H1 (cell line): ENCODE data around the gene ARHGAP32. TPM values are rescaled to one million over a fixed set of nuclear protein-coding genes. Genes with fewer than 3 reads are reported as not detected.
"Not testable (repeated sequence)": the region's sequence is repeated elsewhere in the genome, so short reads cannot be mapped to it uniquely, and the experiment has no call there.

Experiments
- CTCF ChIA-PET: fragments of 300-600 bp; sonication (Branson Sonifier 250); formaldehyde crosslinking; loops from one replicate; lab custom pipeline; 2021; ENCODE audit not compliant: partially characterized antibody; lab: Charles Lee
- POLR2A ChIA-PET: fragments of 300-600 bp; sonication (Branson Sonifier 250); formaldehyde crosslinking; loops from one replicate; lab custom pipeline; 2021; ENCODE audit warnings: inconsistent platforms; ENCODE audit not compliant: partially characterized antibody; lab: Charles Lee
- DNase-seq, 2 experiments: peaks; one replicate each; pipeline versions ENCODE4 v3.0.0 to v3.0.0-alpha.2; 2010 to 2022; ENCODE audit warnings: low spot score in 2 of 2, low read depth in 1 of 2, mixed read lengths in 1 of 2
- FAIRE-seq: peaks from 2 replicates; lab custom pipeline; 2011; peaks lifted over from hg19 to GRCh38; lab: Jason Lieb, UNC
- H2AFZ ChIP-seq: 2 replicates; pipeline ENCODE4 v1.8.1; 2012; ENCODE audit warnings: low read length, inconsistent platforms
- H2AK5ac ChIP-seq: 2 replicates; pipeline ENCODE4 v1.6.1; 2013; ENCODE audit warnings: low read depth, low read length
- H2BK120ac ChIP-seq: replicated peaks from 2 replicates; pipeline ENCODE3; 2013; ENCODE audit warnings: low read depth, low read length, inconsistent platforms
- H2BK12ac ChIP-seq: 2 replicates; pipeline ENCODE4 v1.6.1; 2013; ENCODE audit warnings: low read depth, low read length
- H2BK15ac ChIP-seq: 2 replicates; pipeline ENCODE4 v1.6.1; 2013; ENCODE audit warnings: low read length
- H2BK20ac ChIP-seq: 2 replicates; pipeline ENCODE4 v1.6.1; 2013; ENCODE audit warnings: low read length
- H2BK5ac ChIP-seq: 2 replicates; pipeline ENCODE4 v1.6.1; 2013; ENCODE audit warnings: low read depth, low read length
- H3K14ac ChIP-seq: 2 replicates; pipeline ENCODE4 v1.6.1; 2013; ENCODE audit warnings: inconsistent platforms; ENCODE audit not compliant: insufficient read length
- H3K18ac ChIP-seq: 2 replicates; pipeline ENCODE4 v1.6.1; 2013; ENCODE audit warnings: low read length; ENCODE audit errors: extremely low read depth
- H3K23ac ChIP-seq: 2 replicates; pipeline ENCODE4 v1.6.1; 2013; ENCODE audit warnings: inconsistent platforms; ENCODE audit not compliant: insufficient read length
- H3K23me2 ChIP-seq: 2 replicates; pipeline ENCODE4 v1.6.1; 2013; ENCODE audit warnings: low read depth, low read length
- H3K27ac ChIP-seq: 2 replicates; pipeline ENCODE4 v1.6.1; 2011; ENCODE audit warnings: low read depth, low read length, inconsistent platforms
- H3K27me3 ChIP-seq, 4 experiments: replicated peaks in 1 of 4; 1 replicate in 1 of 4; 2 replicates in 3 of 4; pipeline versions ENCODE4 v1.6.1 to v1.8.1; 2011 to 2013; ENCODE audit warnings: low read length in 3 of 4, mild to moderate bottlenecking in 3 of 4, inconsistent platforms in 2 of 4, mixed read lengths in 2 of 4, moderate library complexity in 1 of 4; ENCODE audit not compliant: control insufficient read depth in 3 of 4, insufficient read depth in 3 of 4; ENCODE audit errors: extremely low read depth in 1 of 4
- H3K36me3 ChIP-seq, 4 experiments: 2 replicates each; pipeline versions ENCODE4 v1.6.1 to v1.8.1; 2011 to 2013; ENCODE audit warnings: mild to moderate bottlenecking in 4 of 4, low read length in 3 of 4, moderate library complexity in 2 of 4, control low read depth in 1 of 4, inconsistent platforms in 1 of 4; ENCODE audit not compliant: insufficient read depth in 4 of 4, control insufficient read depth in 2 of 4
- H3K4ac ChIP-seq: replicated peaks from 2 replicates; pipeline ENCODE3; 2013; ENCODE audit warnings: low read length, low read depth, mixed read lengths, inconsistent platforms; ENCODE audit not compliant: insufficient read length
- H3K4me1 ChIP-seq, 4 experiments: replicated peaks in 1 of 4; 1 replicate in 1 of 4; 2 replicates in 3 of 4; pipeline versions ENCODE4 v1.6.1 to v1.8.1; 2011 to 2013; ENCODE audit warnings: low read length in 3 of 4, inconsistent platforms in 2 of 4, mixed read lengths in 1 of 4; ENCODE audit not compliant: insufficient read depth in 4 of 4, control insufficient read depth in 3 of 4
- H3K4me2 ChIP-seq, 2 experiments: 2 replicates each; pipeline versions ENCODE4 v1.6.1 to v1.8.1; 2011 to 2013; ENCODE audit warnings: low read depth in 2 of 2, low read length in 2 of 2, control low read depth in 1 of 2, inconsistent platforms in 1 of 2, mild to moderate bottlenecking in 1 of 2; ENCODE audit not compliant: insufficient read depth in 1 of 2
- H3K4me3 ChIP-seq, 4 experiments: fragments of 200-600, 300-600 bp in 1 of 4; sonication (generic), shearing (Covaris generic), sonication (Bioruptor Twin) in 1 of 4; 2 replicates each; pipeline versions ENCODE4 v1.5.1 to v1.8.1; 2011 to 2016; ENCODE audit warnings: low read length in 4 of 4, low read depth in 3 of 4, control low read depth in 2 of 4, inconsistent platforms in 2 of 4, mild to moderate bottlenecking in 2 of 4, mixed read lengths in 1 of 4, moderate library complexity in 1 of 4; ENCODE audit not compliant: insufficient read depth in 2 of 4; ENCODE audit errors: extremely low read depth in 1 of 4
- H3K56ac ChIP-seq: replicated peaks from 2 replicates; pipeline ENCODE3; 2013; ENCODE audit warnings: low read depth, mild to moderate bottlenecking, mixed read lengths, low read length, inconsistent platforms; ENCODE audit not compliant: insufficient read length
- H3K79me1 ChIP-seq: 2 replicates; pipeline ENCODE4 v1.6.1; 2013; ENCODE audit warnings: low read depth, low read length, control low read depth
- H3K79me2 ChIP-seq, 2 experiments: 2 replicates each; pipeline versions ENCODE4 v1.6.1 to v1.8.1; 2012 to 2013; ENCODE audit warnings: low read length in 2 of 2, mild to moderate bottlenecking in 2 of 2, inconsistent platforms in 1 of 2; ENCODE audit not compliant: insufficient read depth in 2 of 2, control insufficient read depth in 1 of 2
- H3K9ac ChIP-seq, 4 experiments: replicated peaks in 1 of 4; 1 replicate in 1 of 4; 2 replicates in 3 of 4; pipeline versions ENCODE4 v1.6.1 to v1.8.1; 2011 to 2013; ENCODE audit warnings: low read depth in 3 of 4, low read length in 3 of 4, control low read depth in 2 of 4, mild to moderate bottlenecking in 2 of 4, moderate library complexity in 2 of 4, inconsistent platforms in 1 of 4; ENCODE audit errors: extremely low read depth in 1 of 4
- H3K9me3 ChIP-seq, 2 experiments: 2 replicates each; pipeline versions ENCODE4 v1.6.1 to v1.8.1; 2012 to 2013; ENCODE audit warnings: mild to moderate bottlenecking in 2 of 2, moderate library complexity in 2 of 2, control low read depth in 1 of 2, inconsistent platforms in 1 of 2, low read depth in 1 of 2, low read length in 1 of 2, mixed read lengths in 1 of 2; ENCODE audit not compliant: insufficient read depth in 2 of 2
- H4K20me1 ChIP-seq, 2 experiments: replicated peaks in 1 of 2; 2 replicates each; pipeline versions ENCODE3 to v1.8.1; 2011 to 2013; ENCODE audit warnings: inconsistent platforms in 2 of 2, low read length in 2 of 2, mild to moderate bottlenecking in 1 of 2; ENCODE audit not compliant: insufficient read depth in 2 of 2, control insufficient read depth in 1 of 2
- H4K5ac ChIP-seq: 2 replicates; pipeline ENCODE4 v1.6.1; 2013; ENCODE audit warnings: low read length, low read depth, mixed read lengths, inconsistent platforms; ENCODE audit not compliant: insufficient read length
- H4K8ac ChIP-seq: 2 replicates; pipeline ENCODE4 v1.8.0; 2013; ENCODE audit warnings: mild to moderate bottlenecking, moderate library complexity, low read length, inconsistent platforms; ENCODE audit not compliant: insufficient read depth; ENCODE audit errors: extremely low read depth
- H4K91ac ChIP-seq: replicated peaks from 2 replicates; pipeline ENCODE3; 2013; ENCODE audit warnings: low read length, mixed read lengths, inconsistent platforms; ENCODE audit not compliant: insufficient read length
- WGBS, 2 experiments: shearing (Covaris generic) in 1 of 2; methylation state at CpG; one replicate each; pipeline versions ENCODE4 v1.1.6 to v1.1.7; 2013 to 2015; ENCODE audit warnings: low lambda C conversion rate in 2 of 2, mixed read lengths in 2 of 2, inconsistent platforms in 1 of 2, low coverage in 1 of 2, missing lambda C conversion rate in 1 of 2; ENCODE audit not compliant: insufficient replicate concordance in 2 of 2, insufficient coverage in 1 of 2, insufficient read length in 1 of 2; ENCODE audit errors: extremely low coverage in 1 of 2, missing lambda C conversion rate in 1 of 2; 5-methylcytosine and 5-hydroxymethylcytosine counted together
- polyA plus RNA-seq, 7 experiments: library from polyadenylated mRNA; depleted of rRNA in 3 of 7; stranded (reverse) in 5 of 7; unstranded in 2 of 7; fragments of >200 nt in 5 of 7; fragments of 200-250 nt in 2 of 7; gene quantifications; 1 replicate in 5 of 7; 2 replicates in 1 of 7; 4 replicates in 1 of 7; pipeline versions ENCODE4 v1.2.1 to v1.2.3, GENCODE V29; 2011 to 2013; ENCODE audit warnings: missing spikeins in 2 of 7, mixed read lengths in 2 of 7
- total RNA-seq: library from RNA; stranded (reverse); fragmentation: NEBNext Ultra II Directional; extraction: Animal tissue kit (Norgen Biotek cat#: 25700); gene quantifications from 2 replicates; pipeline ENCODE4 v1.2.1, GENCODE V29; 2021

ARHGAP32 gene
- total and polyA plus RNA-seq, 2 of the 8 experiments (the other 6 are each of a cell fraction or from before 2014, with no cell fraction given) = 13.7 to 30.0 TPM

DNA sequence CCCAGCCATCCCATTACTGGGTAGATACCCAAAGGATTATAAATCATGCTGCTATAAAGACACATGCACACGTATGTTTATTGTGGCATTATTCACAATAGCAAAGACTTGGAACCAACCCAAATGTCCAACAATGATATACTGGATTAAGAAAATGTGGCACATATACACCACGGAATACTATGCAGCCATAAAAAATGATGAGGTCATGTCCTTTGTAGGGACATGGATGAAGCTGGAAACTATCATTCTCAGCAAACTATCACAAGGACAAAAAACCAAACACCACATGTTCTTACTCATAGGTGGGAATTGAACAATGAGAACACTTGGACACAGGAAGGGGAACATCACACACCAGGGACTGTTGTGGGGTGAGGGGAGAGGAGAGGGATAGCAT lies 7.0 kb downstream of the ARHGAP32 start:
- H2BK20ac ChIP-seq, H2BK120ac ChIP-seq, H3K79me1 ChIP-seq, H3K23me2 ChIP-seq, H3K56ac ChIP-seq, H3K36me3 ChIP-seq, DNase-seq, H4K20me1 ChIP-seq, H2AFZ ChIP-seq, H3K4me3 ChIP-seq, H2AK5ac ChIP-seq, H3K9ac ChIP-seq, H4K8ac ChIP-seq, H4K5ac ChIP-seq, POLR2A ChIA-PET, H3K4ac ChIP-seq, H3K14ac ChIP-seq, H3K4me2 ChIP-seq, H3K18ac ChIP-seq, FAIRE-seq, H3K9me3 ChIP-seq, H3K27ac ChIP-seq, H2BK5ac ChIP-seq, H3K27me3 ChIP-seq, H2BK12ac ChIP-seq, H2BK15ac ChIP-seq, CTCF ChIA-PET, H3K23ac ChIP-seq, H4K91ac ChIP-seq, H3K4me1 ChIP-seq: not testable (repeated sequence)
- peaks cover 0 to 59% of the 10 kb centered on the region in 2 experiments; a peak in 2 of 4 replicates for H3K79me2 ChIP-seq
- WGBS, 2 experiments = 88% methylated on average over 2 of the region's 2 CpGs; no CpG with 5 or more reads in 1 of the 2 experiments
